Mucosa of descending colon (tissue), 3 donors: ENCODE measurements around the gene PDE3A. TPM values are rescaled to one million over a fixed set of nuclear protein-coding genes. Genes with fewer than 3 reads are reported as not detected.

Experiments used
- ATAC-seq: fragments of 200-7000 bp; cut with Tn5 transposase; one replicate; pipeline ENCODE4 v1.9.1; 2020; ENCODE audit warnings: mild to moderate bottlenecking, moderate library complexity
- DNase-seq, 3 donors: peaks; one replicate each; pipeline ENCODE4 v3.0.0-alpha.2; 2020
- H3K36me3 ChIP-seq: fragments of 200-600 bp; one replicate; pipeline ENCODE4 v1.8.0; 2021; ENCODE audit warnings: low read depth, mild to moderate bottlenecking
- H3K4me1 ChIP-seq: fragments of 200-600 bp; one replicate; pipeline ENCODE4 v1.8.0; 2021; ENCODE audit warnings: low read depth, mild to moderate bottlenecking
- H3K4me3 ChIP-seq: fragments of 200-600 bp; one replicate; pipeline ENCODE4 v1.8.0; 2021; ENCODE audit warnings: mild to moderate bottlenecking
- H3K9me3 ChIP-seq: fragments of 200-600 bp; one replicate; pipeline ENCODE4 v1.8.0; 2021; ENCODE audit warnings: mild to moderate bottlenecking
- intact Hi-C, 2 donors: fragments of 100-400 bp; cut with DNase I in 1 of 2; cut with micrococcal nuclease in 1 of 2; formaldehyde crosslinking; loops; one replicate each; pipeline versions ENCODE4 v1.11.0 to v1.11.1; 2022; cut with DNase I, micrococcal nuclease
- total RNA-seq, 3 donors: library from RNA; stranded (reverse); fragmentation: NEBNext Ultra II Directional in 2 of 3; extraction: Animal tissue kit (Norgen Biotek cat#: 25700) in 2 of 3; gene quantifications; one replicate each; pipeline versions ENCODE4 v1.2.1 to v1.2.4, GENCODE V29; 2021 to 2023
- TF ChIP-seq, protein P1 (sequence below): fragments of 200-600 bp; IDR thresholded peaks from one replicate; pipeline ENCODE4 v1.8.0; 2022; ENCODE audit warnings: antibody characterized with exemption, mild to moderate bottlenecking
- donor health status: DM: no; HTN: no; CAD: no; lungs with moderate emphysema.
- donor health status: DM: no; HTN: no; CAD: no.
- donor health status: DM: no; HTN: yes; CAD: no.

PDE3A gene
- total RNA-seq, 3 donors from 2014 or later, result 47.2 to 84.1 (median 83.9) TPM

DNA sequence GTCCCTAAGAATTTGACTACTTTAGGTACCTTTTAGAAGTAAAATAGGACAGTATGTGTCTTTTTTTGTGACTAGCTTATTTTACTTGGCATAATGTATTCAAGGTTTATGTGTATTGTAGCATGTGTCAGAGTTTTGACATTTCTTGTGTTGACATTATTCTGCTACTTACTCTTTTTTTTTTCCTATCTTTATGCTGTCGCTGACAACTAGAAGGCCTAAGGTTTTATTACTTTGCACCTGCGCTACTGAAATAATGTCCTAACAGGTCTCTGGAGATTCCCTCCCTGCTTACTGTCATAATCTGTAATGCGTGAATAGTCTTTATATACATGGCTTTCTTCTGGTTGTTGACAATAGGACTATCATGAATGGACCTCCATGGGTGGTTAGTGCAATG lies 43.0 kb downstream of the PDE3A start:
- no peak overlapping the region for H3K4me3 ChIP-seq
- TF ChIP-seq, protein P1, sequence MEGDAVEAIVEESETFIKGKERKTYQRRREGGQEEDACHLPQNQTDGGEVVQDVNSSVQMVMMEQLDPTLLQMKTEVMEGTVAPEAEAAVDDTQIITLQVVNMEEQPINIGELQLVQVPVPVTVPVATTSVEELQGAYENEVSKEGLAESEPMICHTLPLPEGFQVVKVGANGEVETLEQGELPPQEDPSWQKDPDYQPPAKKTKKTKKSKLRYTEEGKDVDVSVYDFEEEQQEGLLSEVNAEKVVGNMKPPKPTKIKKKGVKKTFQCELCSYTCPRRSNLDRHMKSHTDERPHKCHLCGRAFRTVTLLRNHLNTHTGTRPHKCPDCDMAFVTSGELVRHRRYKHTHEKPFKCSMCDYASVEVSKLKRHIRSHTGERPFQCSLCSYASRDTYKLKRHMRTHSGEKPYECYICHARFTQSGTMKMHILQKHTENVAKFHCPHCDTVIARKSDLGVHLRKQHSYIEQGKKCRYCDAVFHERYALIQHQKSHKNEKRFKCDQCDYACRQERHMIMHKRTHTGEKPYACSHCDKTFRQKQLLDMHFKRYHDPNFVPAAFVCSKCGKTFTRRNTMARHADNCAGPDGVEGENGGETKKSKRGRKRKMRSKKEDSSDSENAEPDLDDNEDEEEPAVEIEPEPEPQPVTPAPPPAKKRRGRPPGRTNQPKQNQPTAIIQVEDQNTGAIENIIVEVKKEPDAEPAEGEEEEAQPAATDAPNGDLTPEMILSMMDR, result no peak
- H3K36me3 ChIP-seq, result no peaks in the 10 kb centered on the region
- intact Hi-C loops, result no loop called here
- no peak for ATAC-seq
- H3K9me3 ChIP-seq, result no peaks in the 10 kb centered on the region
- H3K4me1 ChIP-seq, result no peaks in the 10 kb centered on the region
- no peak for DNase-seq

DNA sequence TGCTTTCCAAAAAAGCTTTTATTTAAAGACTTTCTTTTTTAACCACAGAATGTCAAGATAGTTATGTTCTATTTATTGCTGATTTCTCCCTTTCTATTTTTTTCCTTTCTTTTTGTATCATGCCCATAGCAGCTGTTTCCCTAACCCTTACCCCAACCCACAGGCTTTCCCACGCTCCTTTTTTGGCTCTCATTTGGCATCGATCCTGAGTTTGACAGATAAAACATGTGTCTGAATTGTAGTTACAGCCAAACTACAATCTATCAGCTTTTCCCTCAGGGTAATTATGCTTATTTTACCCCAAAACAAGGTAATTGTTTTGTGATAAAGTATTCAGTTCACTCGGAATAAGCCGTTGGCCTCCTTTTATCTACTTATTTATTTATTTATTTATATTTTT lies 46.7 kb downstream of the PDE3A start:
- intact Hi-C loops, result no loop called here

DNA sequence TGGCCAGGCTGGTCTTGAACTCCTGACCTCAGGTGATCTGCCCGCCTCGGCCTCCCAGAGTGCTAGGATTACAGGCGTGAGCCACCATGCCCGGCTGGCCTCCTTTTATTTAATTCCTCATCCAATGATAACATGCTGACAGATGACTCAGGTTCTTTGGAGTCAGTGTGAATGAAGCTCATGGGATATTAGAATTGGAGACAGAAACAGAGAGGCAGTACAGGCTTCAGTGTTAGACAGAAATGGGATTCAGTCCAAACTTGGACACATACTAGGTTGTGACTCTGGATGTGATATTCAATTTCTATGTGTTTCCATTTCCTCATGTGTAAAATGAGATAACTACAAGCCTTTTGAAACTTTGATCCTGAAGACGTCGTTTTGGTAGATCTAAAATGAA lies 47.3 kb downstream of the PDE3A start:
- Histone ChIP-seq H3K4me1 (peaks cover 21% of the 10 kb centered on the region), H3K36me3 (no peaks in the 10 kb centered on the region), H3K4me3 (no peak overlapping the region), H3K9me3 (no peaks in the 10 kb centered on the region)
- TF ChIP-seq, protein P1, result no peak
- ATAC-seq, result no peak
- no peak for DNase-seq
- intact Hi-C loops, result no loop called here

More for the DNA sequence above, 46.7 kb downstream of the PDE3A start:
- no peaks in the 10 kb centered on the region for H3K9me3 ChIP-seq
- no peak for ATAC-seq
- H3K4me1 ChIP-seq, result peaks cover 19% of the 10 kb centered on the region
- TF ChIP-seq, protein P1, result no peak
- H3K36me3 ChIP-seq, result no peaks in the 10 kb centered on the region
- H3K4me3 ChIP-seq, result no peak overlapping the region
- DNase-seq, result no peak

DNA sequence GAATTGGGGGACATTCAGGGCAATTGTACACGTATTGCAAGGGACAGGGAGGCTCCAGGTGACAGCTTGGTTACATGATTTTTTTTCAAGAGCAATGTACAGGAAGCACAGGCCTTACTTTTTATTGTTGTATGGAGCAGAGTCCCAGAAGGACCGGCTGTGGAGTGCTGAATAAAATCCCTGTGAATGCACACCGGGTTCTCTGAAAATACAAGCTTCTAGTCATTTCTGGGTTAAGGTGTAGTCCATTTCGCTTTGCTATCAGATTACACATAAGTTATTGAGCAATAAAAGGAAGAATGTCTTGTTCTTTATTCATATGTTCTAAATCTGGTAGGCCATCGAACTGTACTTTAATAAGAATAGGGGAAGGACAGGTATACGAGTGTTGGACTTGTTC lies 52.2 kb downstream of the PDE3A start:
- no peaks in the 10 kb centered on the region for H3K9me3 ChIP-seq
- H3K4me1 ChIP-seq, result peaks cover 45% of the 10 kb centered on the region
- no peak overlapping the region for H3K4me3 ChIP-seq
- intact Hi-C loops, result loop anchor here in 1 of 2 donors (5.0 kb wide), 1 partner anchor 48 kb away; no protein-coding TSS in a partner anchor
- TF ChIP-seq, protein P1, result no peak
- ATAC-seq, result peak; percentile 76
- H3K36me3 ChIP-seq, result no peaks in the 10 kb centered on the region
- DNase-seq, result peak in 1 of 3 donors; percentile 57

DNA sequence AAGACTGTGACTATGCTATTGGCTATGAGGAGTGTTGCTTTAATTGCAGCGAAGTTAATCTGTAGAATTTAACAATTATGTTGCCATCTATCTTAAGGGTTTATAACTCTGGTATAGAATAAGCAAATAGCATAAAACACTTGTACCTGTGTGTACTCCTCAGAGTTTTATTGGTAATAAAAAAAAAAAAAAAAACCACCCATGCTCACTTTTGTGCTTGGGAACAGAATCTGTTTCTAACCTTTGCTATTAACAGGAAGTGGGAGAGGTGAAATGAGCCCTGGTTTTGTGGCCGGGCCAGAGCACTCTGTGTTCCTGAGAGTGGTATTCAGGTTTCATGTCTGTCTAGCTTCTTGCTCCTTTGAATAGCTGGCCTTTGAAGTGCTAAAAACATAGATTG lies 53.1 kb downstream of the PDE3A start:
- Histone ChIP-seq H3K4me1 (peaks cover 45% of the 10 kb centered on the region), H3K4me3 (no peak overlapping the region), H3K9me3 (no peaks in the 10 kb centered on the region), H3K36me3 (no peaks in the 10 kb centered on the region)
- intact Hi-C loops, result loop anchor here in 1 of 2 donors (5.0 kb wide), 1 partner anchor 49 kb away; no protein-coding TSS in a partner anchor
- ATAC-seq (peak; percentile 76), DNase-seq (peak; percentile 65 to 72 (median 66))
- TF ChIP-seq, protein P1, result no peak

DNA sequence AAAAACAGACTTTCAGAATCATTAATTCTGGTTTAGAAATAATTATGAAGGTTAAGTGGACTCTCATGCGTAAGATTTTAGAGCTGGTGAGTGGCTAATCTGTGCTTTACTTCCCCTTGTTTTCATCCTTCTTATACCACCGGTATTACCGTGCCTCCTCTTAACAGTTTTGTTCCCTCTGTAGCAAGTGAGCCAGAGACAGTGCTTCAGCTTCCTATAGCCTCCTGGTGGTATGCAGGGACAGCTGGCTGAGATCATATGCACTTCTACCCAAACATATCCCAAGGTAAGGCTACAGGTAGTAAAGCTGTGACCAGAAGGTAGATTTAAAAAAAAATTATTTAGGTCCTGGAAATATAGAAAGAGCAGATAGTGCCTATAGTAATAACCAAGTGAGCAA lies 55.2 kb downstream of the PDE3A start:
- peak; percentile 6 for ATAC-seq
- Histone ChIP-seq H3K36me3 (no peaks in the 10 kb centered on the region), H3K4me3 (no peak overlapping the region), H3K4me1 (peaks cover 36% of the 10 kb centered on the region), H3K9me3 (no peaks in the 10 kb centered on the region)
- DNase-seq, result no peak
- intact Hi-C loops, result loop anchor here in 1 of 2 donors (5.0 kb wide), 1 partner anchor 51 kb away; no protein-coding TSS in a partner anchor
- TF ChIP-seq, protein P1, result no peak
